A673 (cell line): ENCODE data around the gene VTI1A.

Experiments used
- CTCF ChIP-seq: fragments of 300-800, 200-600 bp; sonication (generic); conservative IDR thresholded peaks from 2 replicates; pipeline ENCODE4 v1.5.1; 2017; ENCODE audit warnings: low read depth, mild to moderate bottlenecking, antibody characterized with exemption, low read length, moderate library complexity, mixed read lengths
- EZH2 ChIP-seq: fragments of 200-600 bp; sonication (generic); IDR thresholded peaks from 2 replicates; pipeline ENCODE4 v1.6.1; 2017; ENCODE audit warnings: borderline replicate concordance, low read depth, mild to moderate bottlenecking, mixed read lengths, antibody characterized with exemption, low read length; ENCODE audit not compliant: poor library complexity, severe bottlenecking

DNA sequence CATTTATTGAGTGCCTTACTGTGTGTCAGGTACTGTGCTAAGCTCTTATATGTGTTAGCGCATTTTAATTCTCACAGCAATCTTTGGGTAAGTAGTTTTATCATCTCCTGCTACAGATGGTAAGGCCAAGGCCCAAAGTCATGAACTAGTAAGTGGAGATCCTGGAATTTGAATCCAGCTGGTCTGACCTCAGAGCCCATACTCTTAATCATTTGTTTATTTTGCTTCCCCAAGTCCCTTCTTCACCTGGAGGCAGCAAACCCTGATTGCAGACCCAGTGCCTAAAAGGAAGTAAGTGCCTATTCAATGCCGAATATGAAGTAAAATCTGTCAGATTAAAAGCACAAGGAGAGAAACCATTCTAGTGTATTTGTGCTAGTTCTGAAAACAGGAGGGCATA, 320.1 kb downstream of the VTI1A start:
- TF ChIP-seq CTCF (no peak), EZH2 (no peak)
